ENCODE results near the gene RHBDL3. TPM values are rescaled to one million over a fixed set of nuclear protein-coding genes. Genes with fewer than 3 reads are reported as not detected.

The RHBDL3 gene
- total RNA-seq, 1 experiment from 2014 or later = not detected

- Histone ChIP-seq H3K27ac (ENCODE audit: low read length) (peak overlapping the region; percentile 85), H3K9ac (ENCODE audit: low read length) (peak overlapping the region; percentile 100), H3K4me1 (ENCODE audit: insufficient read depth, low read length) (peaks cover 12% of the 10 kb centered on the region; the same call in 1 of the 2 replicates), H3F3A (ENCODE audit: low read length, unreplicated experiment) (no peaks in the 10 kb centered on the region), H2AFZ (ENCODE audit: low read length) (peak overlapping the region; percentile 90), H4K20me1 (ENCODE audit: low read length) (peaks cover 33% of the 10 kb centered on the region), H3K79me2 (ENCODE audit: low read length) (peaks cover 55% of the 10 kb centered on the region), H3K9me2 (replicated peaks; ENCODE audit: low read length) (no peaks in the 10 kb centered on the region), H3K4me3 (ENCODE audit: low read length) (peak overlapping the region; percentile 99), H3K27me3 (ENCODE audit: low read length) (no peaks in the 10 kb centered on the region), H3K4me2 (ENCODE audit: low read length) (peak overlapping the region; percentile 87), H3K36me3 (ENCODE audit: low read depth, low read length) (peaks cover 18% of the 10 kb centered on the region), H3K9me3 (ENCODE audit: low read length) (no peaks in the 10 kb centered on the region)
- CTCF ChIA-PET = no interaction called here
- BruUV-seq (replicated peaks) = TSS peak; percentile 96
- ATAC-seq (peak; percentile 27), DNase-seq (peak; percentile 3)
- intact Hi-C loops (cut with micrococcal nuclease) = no loop called here
- TF ChIP-seq CTCF (conservative IDR thresholded peaks at IDR 0.05; ENCODE audit: low read depth, low read length) = no peak
- no peak for TF ChIP-seq EZH2phosphoT487 (IDR thresholded peaks at IDR 0.05; ENCODE audit: borderline replicate concordance, low read length)
- TF ChIP-seq EZH2 (IDR thresholded peaks at IDR 0.05; ENCODE audit: low read length, unreplicated experiment) = no peak
- POLR2A ChIA-PET (ENCODE audit: unreplicated experiment) = no interaction called here
These were observed 83.8 kb downstream of the RHBDL3 start for GRCh38 chr17:32349503-32349853.

- H3K4me1 ChIP-seq (ENCODE audit: insufficient read depth, low read length) = peaks cover 12% of the 10 kb centered on the region; the same call in 1 of the 2 replicates
- H2AFZ ChIP-seq (ENCODE audit: low read length) = peak within 1 kb of the TSS; percentile 90
- intact Hi-C loops (cut with micrococcal nuclease) = no loop called here
- TSS peak; percentile 83 for BruUV-seq (replicated peaks)
- peak within 1 kb of the TSS; percentile 99 for H3K4me3 ChIP-seq (ENCODE audit: low read length)
- peaks cover 61% of the 10 kb centered on the region for H3K79me2 ChIP-seq (ENCODE audit: low read length)
- H3K27ac ChIP-seq (ENCODE audit: low read length) = peak within 1 kb of the TSS; percentile 85
- DNase-seq (peak; percentile 95), ATAC-seq (peak; percentile 94)
- TF ChIP-seq EZH2 (IDR thresholded peaks at IDR 0.05; ENCODE audit: low read length, unreplicated experiment) = no peak
- TF ChIP-seq CTCF (conservative IDR thresholded peaks at IDR 0.05; ENCODE audit: low read depth, low read length) = no peak
- TF ChIP-seq EZH2phosphoT487 (IDR thresholded peaks at IDR 0.05; ENCODE audit: borderline replicate concordance, low read length) = no peak
- peaks cover 22% of the 10 kb centered on the region for H3K36me3 ChIP-seq (ENCODE audit: low read depth, low read length)
- no peaks in the 10 kb centered on the region for H3K9me2 ChIP-seq (replicated peaks; ENCODE audit: low read length)
- peak within 1 kb of the TSS; percentile 100 for H3K9ac ChIP-seq (ENCODE audit: low read length)
- no peaks in the 10 kb centered on the region for H3K27me3 ChIP-seq (ENCODE audit: low read length)
- H3F3A ChIP-seq (ENCODE audit: low read length, unreplicated experiment) = no peaks in the 10 kb centered on the region
- POLR2A ChIA-PET (ENCODE audit: unreplicated experiment) = interaction anchor here (0.6 kb wide), 1 partner anchor 22 kb away, joined by 3 read pairs; no protein-coding TSS in a partner anchor
- peaks cover 39% of the 10 kb centered on the region for H4K20me1 ChIP-seq (ENCODE audit: low read length)
- no peaks in the 10 kb centered on the region for H3K9me3 ChIP-seq (ENCODE audit: low read length)
- peak within 1 kb of the TSS; percentile 87 for H3K4me2 ChIP-seq (ENCODE audit: low read length)
- CTCF ChIA-PET = no interaction called here
These were observed 84.4 kb downstream of the RHBDL3 start, which contains the start of gene ZNF207 for GRCh38 chr17:32349854-32350665. TSS of gene ZNF207 (plus strand) at chr17:32350157. CDS start at chr17:32350286, 129 bp downstream.
